Forelimb muscle (tissue), 1 donor: ENCODE data around the gene SEPTIN5. TPM values are rescaled to one million over a fixed set of nuclear protein-coding genes. Genes with fewer than 3 reads are reported as not detected.
"Not testable (repeated sequence)": the region's sequence is repeated elsewhere in the genome, so short reads cannot be mapped to it uniquely, and the experiment has no call there.

Experiments used
- DNase-seq: peaks from one replicate; pipeline ENCODE4 v3.0.0-alpha.2; 2013; ENCODE audit warnings: low read depth
- polyA plus RNA-seq: library from polyadenylated mRNA; unstranded; fragments of 120-200 nt; gene quantifications from one replicate; pipeline ENCODE4 v1.2.1, GENCODE V29; 2013; ENCODE audit not compliant: insufficient read length

SEPTIN5 gene
- polyA plus RNA-seq, 1 donor, result 130 TPM

DNA sequence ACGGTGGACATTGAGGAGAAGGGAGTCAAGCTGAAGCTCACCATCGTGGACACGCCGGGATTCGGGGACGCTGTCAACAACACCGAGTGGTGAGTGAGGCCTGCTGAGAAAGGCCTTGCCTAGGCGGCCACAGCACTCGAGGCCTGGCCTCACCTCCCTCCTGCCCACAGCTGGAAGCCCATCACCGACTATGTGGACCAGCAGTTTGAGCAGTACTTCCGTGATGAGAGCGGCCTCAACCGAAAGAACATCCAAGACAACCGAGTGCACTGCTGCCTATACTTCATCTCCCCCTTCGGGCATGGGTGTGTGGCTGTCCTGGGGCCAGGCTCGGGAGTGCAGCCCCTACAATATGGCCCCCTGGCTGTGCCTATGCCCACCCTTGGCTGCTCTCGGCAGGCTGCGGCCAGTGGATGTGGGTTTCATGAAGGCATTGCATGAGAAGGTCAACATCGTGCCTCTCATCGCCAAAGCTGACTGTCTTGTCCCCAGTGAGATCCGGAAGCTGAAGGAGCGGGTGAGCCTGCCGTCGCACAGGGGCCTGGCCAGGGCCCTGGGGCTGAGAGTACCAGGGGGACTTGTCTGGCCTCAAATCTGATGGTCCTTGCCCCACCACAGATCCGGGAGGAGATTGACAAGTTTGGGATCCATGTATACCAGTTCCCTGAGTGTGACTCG, 6.0 kb downstream of the SEPTIN5 start:
- no peak for DNase-seq

DNA sequence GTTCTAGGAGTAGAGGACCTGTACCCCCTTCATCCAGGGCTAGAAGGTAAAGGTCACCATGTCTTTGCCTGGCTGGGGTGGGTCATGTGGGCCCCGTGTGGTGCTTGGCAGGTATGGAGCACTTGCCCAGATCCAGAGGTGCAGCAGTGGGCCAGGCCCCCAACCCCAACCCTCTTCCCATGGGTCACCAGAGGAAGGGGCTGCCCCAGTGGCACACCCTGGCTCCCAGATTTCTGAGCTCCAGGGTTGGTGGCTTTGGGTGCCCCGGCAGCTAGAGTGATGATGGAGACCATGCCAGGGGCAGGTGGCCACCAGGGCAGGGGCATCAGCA, 6.7 kb downstream of the SEPTIN5 start:
- no peak for DNase-seq

DNA sequence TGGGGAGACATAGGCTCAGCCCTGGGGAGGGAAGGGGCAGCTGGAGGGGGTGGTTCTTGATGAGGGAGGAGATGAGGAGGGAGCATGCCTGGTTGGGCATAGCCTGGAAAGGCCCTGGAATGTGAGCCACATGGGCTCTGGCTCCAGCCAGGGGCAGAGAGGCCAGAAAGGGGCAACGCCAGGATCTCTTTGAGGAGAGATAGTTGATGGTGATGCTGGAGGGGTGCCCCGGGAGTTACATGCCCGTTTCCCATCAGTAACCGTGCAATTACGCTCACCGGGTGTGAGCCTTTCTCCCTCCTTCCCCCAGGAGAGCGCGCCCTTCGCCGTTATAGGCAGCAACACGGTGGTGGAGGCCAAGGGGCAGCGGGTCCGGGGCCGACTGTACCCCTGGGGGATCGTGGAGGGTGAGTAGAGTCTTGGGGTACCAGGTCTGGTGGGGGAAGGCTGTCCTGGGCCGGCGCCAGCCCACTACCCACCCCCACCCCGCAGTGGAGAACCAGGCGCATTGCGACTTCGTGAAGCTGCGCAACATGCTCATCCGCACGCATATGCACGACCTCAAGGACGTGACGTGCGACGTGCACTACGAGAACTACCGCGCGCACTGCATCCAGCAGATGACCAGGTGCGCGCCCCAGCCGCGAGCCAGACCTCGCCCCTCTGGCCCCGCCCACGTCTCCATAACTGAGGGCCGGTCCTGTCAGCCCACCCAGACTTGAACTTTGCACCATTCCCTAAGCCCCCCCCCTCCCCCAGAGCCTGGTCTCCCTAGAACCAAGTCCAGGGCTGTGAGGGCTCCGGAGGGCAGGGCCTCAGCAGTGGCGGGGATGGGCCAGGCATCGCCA, 7.3 kb downstream of the SEPTIN5 start:
- DNase-seq, result no peak

DNA sequence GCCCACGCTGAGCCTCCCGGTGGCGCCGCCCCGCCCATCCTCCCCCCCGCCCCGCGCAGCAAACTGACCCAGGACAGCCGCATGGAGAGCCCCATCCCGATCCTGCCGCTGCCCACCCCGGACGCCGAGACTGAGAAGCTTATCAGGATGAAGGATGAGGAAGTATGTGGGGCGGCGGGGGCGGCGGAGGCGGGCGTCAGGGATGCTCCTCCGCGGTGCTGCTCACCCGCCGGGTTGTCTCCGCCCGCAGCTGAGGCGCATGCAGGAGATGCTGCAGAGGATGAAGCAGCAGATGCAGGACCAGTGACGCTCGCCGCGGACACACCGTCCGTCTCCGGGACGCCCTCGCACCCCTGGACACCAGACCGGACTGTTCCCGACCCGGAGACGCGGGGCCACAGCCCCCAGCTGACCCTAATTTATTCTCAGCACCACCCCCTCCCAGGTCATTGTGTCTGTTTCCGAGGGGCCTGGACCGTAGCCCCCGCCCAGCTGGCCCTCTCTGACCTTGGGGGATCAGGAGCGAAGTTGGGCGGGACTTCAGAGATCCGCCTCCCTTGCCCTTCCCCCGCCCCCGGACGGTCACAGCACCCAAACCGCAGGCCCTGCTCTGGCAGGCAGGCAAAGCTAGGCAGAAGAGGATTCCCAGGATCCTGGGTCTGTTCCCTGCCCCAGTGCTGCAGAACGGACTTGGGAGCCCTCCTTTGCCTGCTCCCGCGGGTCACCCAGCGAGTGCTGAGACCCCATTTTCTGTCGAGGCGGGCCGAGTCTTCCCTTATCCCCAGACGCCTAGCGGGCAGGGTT, 8.1 kb downstream of the SEPTIN5 start:
- no peak for DNase-seq

DNA sequence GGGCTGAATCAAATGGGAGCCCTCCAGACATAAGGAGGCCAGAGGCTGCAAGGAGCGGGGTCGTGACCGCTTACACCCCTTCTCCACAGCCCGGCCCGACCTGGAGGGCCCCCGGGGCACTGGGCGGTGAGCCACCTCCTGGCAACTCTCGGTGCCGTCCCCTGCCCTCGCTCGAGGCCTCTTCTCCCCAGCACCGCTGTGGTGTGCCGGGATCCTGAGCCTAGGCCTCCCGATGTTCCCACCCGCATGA, 8.6 kb downstream of the SEPTIN5 start:
- DNase-seq, result no peak

DNA sequence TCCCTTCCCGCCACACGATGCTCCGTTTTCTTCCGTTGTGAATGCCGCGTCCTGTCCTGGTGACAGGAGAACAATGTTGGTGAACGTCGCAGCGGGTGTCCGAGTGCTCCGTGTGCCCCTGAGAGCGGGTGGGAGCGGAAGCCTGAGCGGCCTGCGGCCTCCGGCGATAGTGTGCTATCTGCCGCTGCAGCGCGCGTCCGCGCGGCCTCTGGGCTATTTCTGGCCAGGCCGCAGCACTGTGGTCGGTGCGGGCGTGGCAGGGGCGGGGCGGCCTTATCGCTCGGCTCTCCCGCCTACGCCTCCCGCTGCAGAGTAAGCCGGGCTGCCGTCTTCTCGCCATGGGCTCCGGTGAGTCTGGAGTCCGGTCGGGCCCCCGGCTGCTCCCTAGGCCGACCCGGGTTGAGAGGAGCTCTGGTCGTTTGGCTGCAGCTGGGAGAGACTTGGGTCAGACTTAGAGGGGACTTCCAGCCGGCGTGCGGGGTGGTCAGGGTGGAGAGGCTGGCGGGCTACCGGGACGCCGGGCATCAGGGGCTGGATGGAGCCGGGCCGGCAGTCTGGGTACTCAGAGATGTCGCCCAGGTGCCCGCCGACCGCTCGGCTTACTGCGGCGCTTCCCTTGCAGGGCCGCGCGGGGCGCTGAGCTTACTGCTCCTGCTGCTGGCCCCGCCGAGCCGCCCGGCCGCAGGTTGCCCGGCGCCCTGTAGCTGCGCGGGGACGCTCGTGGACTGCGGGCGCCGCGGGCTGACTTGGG, 9.1 kb downstream of the SEPTIN5 start, which contains the start of gene GP1BB:
Gene GP1BB (plus strand): TSS at position 308 of the 751 bp plus-strand sequence. CDS start 31 bp downstream, at position 339.
- DNase-seq, result no peak

DNA sequence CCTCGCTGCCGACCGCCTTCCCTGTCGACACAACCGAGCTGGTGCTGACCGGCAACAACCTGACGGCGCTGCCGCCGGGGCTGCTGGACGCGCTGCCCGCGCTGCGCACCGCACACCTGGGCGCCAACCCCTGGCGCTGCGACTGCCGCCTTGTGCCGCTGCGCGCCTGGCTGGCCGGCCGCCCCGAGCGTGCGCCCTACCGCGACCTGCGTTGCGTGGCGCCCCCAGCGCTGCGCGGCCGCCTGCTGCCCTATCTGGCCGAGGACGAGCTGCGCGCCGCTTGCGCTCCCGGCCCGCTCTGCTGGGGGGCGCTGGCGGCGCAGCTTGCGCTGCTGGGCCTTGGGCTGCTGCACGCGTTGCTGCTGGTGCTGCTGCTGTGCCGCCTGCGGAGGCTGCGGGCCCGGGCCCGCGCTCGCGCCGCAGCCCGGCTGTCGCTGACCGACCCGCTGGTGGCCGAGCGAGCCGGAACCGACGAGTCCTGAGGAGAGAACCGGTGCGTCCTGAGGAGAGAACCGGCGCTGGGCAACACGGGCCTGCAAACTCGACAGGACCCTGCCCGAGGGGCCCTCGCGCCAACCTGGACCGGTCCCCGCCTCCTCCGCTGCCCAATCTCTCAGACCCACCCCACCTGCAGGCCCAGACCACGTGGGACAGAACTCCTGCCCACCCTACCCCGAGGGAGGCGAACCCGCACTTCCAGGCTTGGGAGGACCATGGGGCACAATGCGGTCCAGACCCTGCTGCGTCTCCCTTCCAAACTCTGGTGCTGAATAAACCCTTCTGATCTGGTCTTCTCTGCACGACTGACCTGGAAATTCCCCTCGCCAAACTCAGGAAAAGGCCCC, 9.9 kb downstream of the SEPTIN5 start:
- no peak for DNase-seq

DNA sequence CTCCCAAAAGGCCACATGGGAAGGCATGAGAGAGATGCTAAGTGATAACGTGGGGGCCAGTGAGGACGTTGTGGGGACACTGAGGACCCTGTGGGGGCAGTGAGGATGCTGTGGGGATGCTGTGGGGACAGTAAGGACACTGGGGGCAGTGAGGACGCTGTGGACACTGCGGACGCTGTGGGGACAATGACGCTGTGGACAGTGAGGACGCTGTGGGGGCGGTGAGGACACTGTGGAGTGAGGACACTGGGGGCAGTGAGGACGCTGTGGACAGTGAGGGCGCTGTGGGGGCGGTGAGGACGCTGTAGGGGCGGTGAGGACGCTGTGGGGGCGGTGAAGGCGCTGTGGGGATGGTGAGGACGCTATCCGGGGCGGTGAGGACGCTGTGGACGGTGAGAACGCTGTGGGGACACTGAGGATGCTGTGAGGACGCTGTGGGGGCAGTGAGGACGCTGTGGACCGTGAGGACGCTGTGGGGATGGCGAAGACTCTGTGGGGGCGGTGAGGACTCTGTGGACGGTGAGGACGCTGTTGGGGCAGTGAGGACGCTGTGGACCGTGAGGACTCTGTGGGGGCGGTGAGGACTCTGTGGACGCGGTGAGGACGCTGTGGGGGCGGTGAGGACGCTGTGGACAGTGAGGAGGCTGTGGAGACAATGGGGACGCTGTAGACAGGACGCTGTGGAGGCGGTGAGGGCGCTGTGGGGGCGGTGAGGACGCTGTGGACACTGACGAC, 10.8 kb downstream of the SEPTIN5 start:
- DNase-seq, result no peak

DNA sequence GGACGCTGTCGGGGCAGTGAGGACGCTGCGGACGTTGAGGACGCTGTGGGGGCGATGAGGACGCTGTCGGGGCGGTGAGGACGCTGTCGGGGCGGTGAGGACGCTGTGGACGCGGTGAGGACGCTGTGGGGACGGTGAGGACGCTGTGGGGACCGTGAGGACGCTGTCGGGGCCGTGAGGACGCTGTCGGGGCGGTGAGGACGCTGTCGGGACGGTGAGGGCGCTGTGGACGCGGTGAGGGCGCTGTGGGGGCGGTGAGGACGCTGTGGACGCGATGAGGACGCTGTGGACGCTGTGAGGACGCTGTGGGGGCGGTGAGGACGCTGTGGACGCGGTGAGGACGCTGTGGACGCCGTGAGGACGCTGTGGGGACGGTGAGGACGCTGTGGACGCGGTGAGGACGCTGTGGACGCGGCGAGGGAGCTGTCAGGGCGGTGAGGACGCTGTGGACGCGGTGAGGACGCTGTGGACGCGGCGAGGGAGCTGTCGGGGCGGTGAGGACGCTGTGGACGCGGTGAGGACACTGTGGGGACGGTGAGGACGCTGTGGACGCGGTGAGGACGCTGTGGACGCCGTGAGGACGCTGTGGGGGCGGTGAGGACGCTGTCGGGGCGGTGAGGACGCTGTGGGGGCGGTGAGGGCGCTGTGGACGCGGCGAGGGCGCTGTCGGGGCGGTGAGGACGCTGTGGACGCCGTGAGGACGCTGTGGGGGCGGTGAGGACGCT, 11.9 kb downstream of the SEPTIN5 start:
- DNase-seq, result not testable (repeated sequence)

DNA sequence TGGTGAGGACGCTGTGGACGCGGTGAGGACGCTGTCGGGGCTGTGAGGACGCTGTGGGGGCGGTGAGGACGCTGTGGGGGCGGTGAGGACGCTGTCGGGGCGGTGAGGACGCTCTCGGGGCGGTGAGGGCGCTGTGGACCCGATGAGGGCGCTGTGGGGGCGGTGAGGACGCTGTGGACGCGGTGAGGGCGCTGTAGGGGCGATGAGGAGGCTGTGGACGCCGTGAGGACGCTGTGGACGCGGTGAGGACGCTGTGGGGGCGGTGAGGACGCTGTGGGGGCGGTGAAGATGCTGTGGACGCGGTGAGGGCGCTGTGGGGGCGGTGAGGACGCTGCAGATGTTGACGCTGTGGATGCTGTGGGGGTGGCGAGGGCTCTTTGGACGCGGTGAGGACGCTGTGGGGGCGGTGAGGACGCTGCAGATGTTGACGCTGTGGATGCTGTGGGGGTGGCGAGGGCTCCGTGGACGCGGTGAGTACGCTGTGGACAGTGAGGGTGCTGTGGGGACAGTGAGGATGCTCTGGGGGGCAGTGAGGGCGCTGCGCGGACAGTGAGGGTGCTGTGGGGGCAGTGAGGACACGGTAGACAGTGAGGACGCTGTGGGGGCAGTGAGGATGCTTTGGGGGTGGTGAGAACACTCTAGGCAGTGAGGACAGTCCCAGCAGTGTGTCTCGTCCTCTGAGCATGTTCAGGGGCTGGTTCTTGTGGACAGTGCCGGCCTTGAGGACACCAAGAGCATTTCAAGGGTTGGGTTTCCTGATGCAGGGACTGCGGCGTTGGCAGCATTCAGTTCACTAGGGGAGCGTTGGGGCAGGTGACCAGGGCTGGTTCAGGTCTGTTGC, 13.2 kb downstream of the SEPTIN5 start:
- DNase-seq, result no peak

DNA sequence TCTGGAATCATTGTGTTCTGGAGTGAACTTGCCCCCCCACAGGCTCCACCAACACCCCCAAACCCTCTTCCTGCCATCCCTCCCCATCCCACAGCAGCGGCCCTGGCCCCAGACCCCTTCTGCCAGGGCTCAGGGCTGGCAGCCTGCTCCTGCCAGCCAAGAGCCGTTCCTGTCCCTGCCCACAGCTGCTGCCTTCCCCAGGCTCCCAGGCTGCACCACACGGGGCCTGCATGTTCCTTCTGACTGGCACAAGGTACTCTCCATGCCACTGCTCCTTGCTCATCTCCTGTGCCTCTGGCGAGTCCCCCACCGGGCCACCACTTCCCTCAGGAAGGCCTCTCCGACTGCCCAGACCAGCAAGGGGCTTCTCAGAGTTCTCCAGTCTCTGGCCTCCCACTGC, 14.0 kb downstream of the SEPTIN5 start:
- no peak for DNase-seq

DNA sequence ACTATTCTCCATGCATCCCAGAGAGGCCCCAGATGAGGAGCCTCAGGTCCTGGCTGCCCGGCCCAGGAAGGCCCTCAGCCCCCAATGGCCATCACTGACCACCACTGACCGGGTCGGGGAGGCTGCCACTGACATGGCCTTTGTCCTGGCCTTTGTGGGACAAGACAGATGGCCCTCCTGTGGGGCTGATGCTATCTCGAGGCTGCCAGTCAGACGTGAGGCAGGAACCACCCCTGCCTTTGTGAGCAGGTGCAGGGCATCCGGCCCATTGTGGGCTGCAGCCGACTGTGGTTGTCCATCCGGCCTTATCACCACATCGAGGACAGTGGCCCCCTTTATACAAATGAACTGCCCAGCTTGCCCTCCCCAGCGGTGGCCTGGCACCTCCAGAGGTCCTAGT, 14.5 kb downstream of the SEPTIN5 start:
- DNase-seq, result no peak

DNA sequence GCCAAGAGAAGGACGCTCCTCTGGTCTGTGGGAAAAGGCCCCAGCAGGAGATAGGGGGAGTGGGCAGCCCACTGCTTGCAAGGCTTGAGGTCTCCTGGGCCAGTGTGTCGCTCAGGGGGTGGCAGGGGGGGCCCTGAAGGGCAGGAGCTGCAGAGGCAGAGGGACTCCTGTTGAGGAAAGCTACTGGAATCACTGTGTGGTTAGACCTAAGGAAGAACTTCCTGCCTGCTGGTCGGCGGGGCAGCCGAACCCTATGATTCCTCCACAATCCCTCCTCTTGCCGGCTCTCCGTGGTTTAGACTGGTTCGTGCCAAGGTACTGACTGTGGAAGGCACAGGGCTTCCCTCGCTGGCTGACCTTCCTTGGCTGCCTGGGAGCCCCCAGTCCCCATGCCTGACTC, 15.2 kb downstream of the SEPTIN5 start:
- no peak for DNase-seq

DNA sequence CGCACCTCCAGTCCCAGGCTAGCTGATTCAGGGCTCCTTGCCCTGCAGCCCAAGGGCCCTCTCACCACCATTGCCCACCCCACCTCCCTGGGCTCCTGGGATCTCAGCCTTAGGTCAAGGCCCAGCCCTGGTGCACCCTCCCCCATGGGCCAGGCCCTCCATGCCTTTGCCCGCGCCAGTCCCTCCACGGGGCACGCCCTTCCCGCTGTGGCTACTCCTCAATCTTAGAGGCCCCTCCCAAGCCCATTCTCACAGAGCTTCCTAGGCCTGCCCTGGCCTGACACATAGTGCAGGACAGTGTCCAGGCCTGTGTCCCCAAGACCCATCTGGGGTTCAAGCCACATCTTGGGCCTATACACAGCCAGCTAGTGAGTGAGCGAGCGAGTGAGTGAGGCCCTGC, 15.9 kb downstream of the SEPTIN5 start:
- no peak for DNase-seq

DNA sequence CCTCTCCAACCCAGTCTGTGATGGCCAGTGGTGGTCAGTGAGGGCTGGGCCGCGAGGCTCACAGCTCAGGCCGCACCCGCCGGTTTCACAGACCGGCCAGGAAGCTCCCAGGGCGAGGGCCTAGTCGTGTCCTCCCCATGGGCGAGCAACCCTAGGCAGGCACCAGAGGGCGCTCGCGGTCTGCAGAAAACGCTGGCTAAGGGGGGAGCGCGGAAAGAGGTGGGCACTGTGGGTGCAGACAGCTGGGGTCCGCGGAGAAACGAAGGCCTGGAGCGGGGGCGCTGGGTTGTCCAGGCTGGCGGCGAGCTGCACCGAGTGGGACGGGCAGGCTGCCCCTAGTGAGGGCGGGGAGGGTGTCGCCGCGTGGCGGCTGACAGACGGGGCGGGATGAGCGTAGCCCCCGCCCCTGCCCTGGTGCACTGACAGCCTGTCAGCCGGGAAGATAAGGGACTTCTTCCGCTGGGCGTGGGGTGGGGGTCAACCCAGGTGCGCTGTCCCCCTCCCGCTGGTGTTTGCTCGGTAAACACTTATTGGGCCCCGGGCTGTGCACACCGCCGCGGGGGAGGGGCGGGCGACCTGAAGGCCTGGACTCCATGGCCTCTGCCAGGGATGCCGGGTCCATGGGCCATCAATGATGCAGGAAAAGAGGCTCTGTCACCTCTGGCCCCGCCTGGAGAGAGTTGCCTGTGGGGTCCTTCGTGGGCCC, 16.5 kb downstream of the SEPTIN5 start:
- no peak for DNase-seq

DNA sequence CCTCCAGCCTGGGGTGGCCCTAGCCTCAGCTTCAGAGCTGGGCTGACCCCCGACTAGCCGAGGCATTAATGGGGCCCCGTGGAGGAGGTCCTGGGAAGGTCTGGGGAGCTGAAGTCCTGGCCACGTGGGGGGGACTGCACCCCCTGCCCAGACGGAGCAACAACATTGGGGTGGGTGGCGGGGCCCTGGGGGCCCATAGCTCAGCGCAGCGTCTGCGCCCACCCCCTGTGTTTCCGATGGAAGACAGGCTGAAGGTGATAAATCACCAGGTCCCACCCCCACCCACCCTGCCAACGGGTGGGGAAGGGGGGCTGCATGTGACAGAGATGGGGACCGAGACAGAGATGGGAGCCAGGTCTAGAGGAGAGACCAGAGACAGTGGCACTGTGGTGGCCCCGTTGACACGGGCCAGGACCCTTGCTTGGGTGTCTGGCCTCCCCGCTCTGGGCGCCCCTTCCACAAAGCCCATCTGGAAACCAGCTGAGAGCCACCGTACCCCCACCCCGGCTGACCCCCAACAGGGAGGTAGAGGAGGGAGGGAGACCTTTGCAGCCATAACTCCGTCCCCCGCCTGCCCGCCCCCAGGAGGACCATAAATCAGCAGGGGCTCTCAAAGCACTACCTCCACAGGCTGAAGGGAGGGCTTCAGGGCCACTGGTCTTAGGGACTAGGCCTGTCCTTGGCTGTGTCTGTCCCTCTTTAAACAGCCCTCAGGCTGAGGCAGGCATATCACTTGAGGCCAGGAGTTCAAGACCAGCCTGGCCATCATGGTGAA, 17.2 kb downstream of the SEPTIN5 start:
- no peak for DNase-seq

DNA sequence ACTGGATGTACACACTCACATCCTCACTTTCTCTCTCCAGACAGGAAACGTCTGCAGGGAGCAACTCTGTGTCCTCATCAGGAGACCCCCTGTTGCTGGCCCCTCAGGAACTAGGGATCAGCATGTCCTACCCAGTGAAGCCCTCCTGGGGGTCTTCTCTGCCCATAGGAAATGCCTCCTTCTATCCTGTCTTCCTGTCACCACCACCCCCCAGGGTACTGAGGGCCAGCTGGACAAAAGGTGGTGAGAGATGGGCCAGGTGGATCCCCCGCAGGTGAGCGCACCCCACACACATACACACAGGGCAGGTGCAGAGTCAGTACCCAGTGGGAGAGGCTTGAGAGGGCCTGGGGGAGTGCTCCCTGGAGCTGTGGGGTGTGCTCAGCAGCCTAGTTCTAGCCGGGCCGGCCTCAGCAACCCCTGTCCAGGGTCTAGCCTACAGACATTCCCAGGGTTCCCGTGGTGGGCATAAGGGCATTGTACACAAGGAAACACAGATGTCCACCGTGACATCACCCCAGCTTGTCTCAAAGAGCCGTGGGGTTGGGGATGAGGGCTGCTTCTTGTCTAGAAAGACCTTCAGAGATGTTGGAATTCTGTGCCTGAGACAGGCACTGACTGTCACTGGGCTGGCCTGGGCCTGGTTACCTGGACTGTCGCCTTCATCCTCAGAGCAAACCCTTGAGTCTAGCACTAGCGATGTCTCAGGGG, 18.3 kb downstream of the SEPTIN5 start:
- no peak for DNase-seq
